Glutamatergic neuron (in vitro differentiated cells): ENCODE results near the gene LRRIQ3. TPM values are rescaled to one million over a fixed set of nuclear protein-coding genes. Genes with fewer than 3 reads are reported as not detected.

Experiments
- DNase-seq: peaks from one replicate; pipeline ENCODE4 v3.0.0; 2022
- H3K27ac Mint-ChIP-seq: one replicate; pipeline ENCODE4 v1.8.0; 2020; ENCODE audit warnings: mild to moderate bottlenecking, mixed read lengths, inconsistent platforms; ENCODE audit not compliant: unreplicated experiment
- H3K27me3 Mint-ChIP-seq: one replicate; pipeline ENCODE4 v1.8.0; 2020; ENCODE audit warnings: mild to moderate bottlenecking, moderate library complexity, mixed read lengths, inconsistent platforms; ENCODE audit not compliant: unreplicated experiment
- H3K36me3 Mint-ChIP-seq: one replicate; pipeline ENCODE4 v1.8.0; 2020; ENCODE audit warnings: mild to moderate bottlenecking, mixed read lengths, inconsistent platforms; ENCODE audit not compliant: unreplicated experiment
- H3K4me1 Mint-ChIP-seq: one replicate; pipeline ENCODE4 v1.8.0; 2020; ENCODE audit warnings: mild to moderate bottlenecking, low read depth, mixed read lengths, inconsistent platforms; ENCODE audit not compliant: unreplicated experiment
- H3K4me3 Mint-ChIP-seq: one replicate; pipeline ENCODE4 v1.8.0; 2020; ENCODE audit warnings: mild to moderate bottlenecking, mixed read lengths, inconsistent platforms; ENCODE audit not compliant: unreplicated experiment
- H3K9me3 Mint-ChIP-seq: one replicate; pipeline ENCODE4 v1.8.0; 2020; ENCODE audit warnings: mild to moderate bottlenecking, moderate library complexity, mixed read lengths, inconsistent platforms; ENCODE audit not compliant: unreplicated experiment
- CTCF ChIP-seq: fragments of 200-600 bp; sonication (generic); IDR thresholded peaks from one replicate; pipeline ENCODE4 v1.5.0; 2021; ENCODE audit not compliant: partially characterized antibody, unreplicated experiment
- total RNA-seq: library from RNA; stranded (reverse); fragmentation: NEBNext Ultra II Directional; extraction: Animal tissue kit (Norgen Biotek cat#: 25700); gene quantifications from one replicate; pipeline ENCODE4 v1.2.1, GENCODE V29; 2021; ENCODE audit not compliant: unreplicated experiment

Gene LRRIQ3
- total RNA-seq, 1 donor from 2014 or later, result 0.20 TPM

- no peaks in the 10 kb centered on the region for H3K4me1 Mint-ChIP-seq
- no peak overlapping the region for H3K27ac Mint-ChIP-seq
Measured at GRCh38 chr1:74237035-74237434, 39.1 kb upstream of the LRRIQ3 start.

GRCh38 chr1:74236440-74236839 lies 38.5 kb upstream of the LRRIQ3 start:
- Mint-ChIP-seq H3K36me3 (no peaks in the 10 kb centered on the region), H3K9me3 (no peaks in the 10 kb centered on the region), H3K27ac (no peak overlapping the region), H3K4me3 (no peak overlapping the region), H3K27me3 (no peaks in the 10 kb centered on the region), H3K4me1 (no peaks in the 10 kb centered on the region)
- no peak for DNase-seq
- no peak for TF ChIP-seq CTCF

More at GRCh38 chr1:74237035-74237434, 39.1 kb upstream of the LRRIQ3 start:
- Mint-ChIP-seq H3K4me3 (no peak overlapping the region), H3K36me3 (no peaks in the 10 kb centered on the region), H3K9me3 (no peaks in the 10 kb centered on the region), H3K27me3 (no peaks in the 10 kb centered on the region)
- no peak for DNase-seq
- no peak for TF ChIP-seq CTCF

- DNase-seq, result no peak
- Mint-ChIP-seq H3K36me3 (no peaks in the 10 kb centered on the region), H3K27ac (no peak within 1 kb of the TSS), H3K4me1 (no peaks in the 10 kb centered on the region), H3K27me3 (no peaks in the 10 kb centered on the region), H3K9me3 (no peaks in the 10 kb centered on the region), H3K4me3 (no peak within 1 kb of the TSS)
- TF ChIP-seq CTCF, result no peak
Measured at GRCh38 chr1:74235153-74235552, 37.2 kb upstream of the LRRIQ3 start, which contains the start of gene TNNI3K. Gene TNNI3K, plus strand, starts transcription at chr1:74235387. Its CDS starts 65 bp downstream, at chr1:74235452.

DNA sequence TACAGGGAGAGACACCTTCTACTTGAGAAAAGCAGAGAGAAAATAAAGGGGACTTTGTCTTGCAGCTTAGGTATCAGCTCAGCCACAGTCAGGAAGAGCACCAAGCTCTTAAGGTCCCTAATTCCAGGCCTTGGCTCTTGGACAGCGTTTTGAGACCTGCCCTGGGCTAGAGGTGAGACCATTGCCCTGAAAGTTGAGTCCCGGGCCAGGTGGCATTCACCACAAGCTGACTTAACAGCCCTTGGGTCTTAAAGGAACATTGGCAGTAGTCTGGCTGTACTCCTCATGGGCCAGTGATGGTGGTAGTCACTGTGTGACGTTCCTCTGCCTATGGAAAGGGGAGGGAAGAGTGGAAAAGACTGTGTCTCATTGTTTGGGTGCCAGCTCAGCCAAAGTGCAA lies 25.5 kb upstream of the LRRIQ3 start:
- Mint-ChIP-seq H3K27me3 (peaks cover 2% of the 10 kb centered on the region), H3K9me3 (no peaks in the 10 kb centered on the region), H3K36me3 (no peaks in the 10 kb centered on the region), H3K27ac (no peak overlapping the region), H3K4me3 (no peak overlapping the region), H3K4me1 (no peaks in the 10 kb centered on the region)
- no peak for DNase-seq
- no peak for TF ChIP-seq CTCF

DNA sequence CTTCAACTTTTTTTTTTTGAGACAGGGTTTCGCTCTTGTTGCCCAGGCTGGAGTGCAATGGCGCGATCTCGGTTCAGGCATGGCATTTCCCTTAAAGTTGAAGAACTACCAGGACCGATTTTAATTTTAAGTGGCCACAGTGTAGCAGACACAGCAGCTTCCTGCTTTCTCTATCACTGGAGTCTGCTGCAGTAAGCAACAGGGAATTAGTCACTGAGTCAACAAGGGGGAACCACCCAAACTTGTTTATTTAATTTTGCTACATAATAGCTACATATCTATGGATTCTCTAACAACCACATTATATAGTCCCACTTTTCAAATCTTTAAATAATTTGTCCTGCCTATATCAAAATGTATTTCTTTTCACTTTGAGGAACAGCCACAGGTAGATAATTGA lies 24.7 kb upstream of the LRRIQ3 start:
- Mint-ChIP-seq H3K27me3 (peaks cover 2% of the 10 kb centered on the region), H3K27ac (no peak overlapping the region), H3K4me3 (no peak overlapping the region), H3K36me3 (no peaks in the 10 kb centered on the region), H3K9me3 (no peaks in the 10 kb centered on the region), H3K4me1 (no peaks in the 10 kb centered on the region)
- DNase-seq, result no peak
- TF ChIP-seq CTCF, result no peak
